HG03135 (cell line): ENCODE measurements around the gene GZMM.

ENCODE experiments used
- ATAC-seq: cut with Tn5 transposase; IDR thresholded peaks from one replicate; pipeline ENCODE4 v1.9.1; 2021; ENCODE audit warnings: mild to moderate bottlenecking, moderate library complexity; ENCODE audit not compliant: unreplicated experiment

GZMM gene

GRCh38 chr19:543910-544608 lies at the start of gene GZMM:
Gene GZMM (plus strand): TSS chr19:544053. CDS start chr19:544072, 19 bp downstream.
- no peak for ATAC-seq

GRCh38 chr19:494171-495080 lies 49.4 kb upstream of the GZMM start:
- no peak for ATAC-seq

DNA sequence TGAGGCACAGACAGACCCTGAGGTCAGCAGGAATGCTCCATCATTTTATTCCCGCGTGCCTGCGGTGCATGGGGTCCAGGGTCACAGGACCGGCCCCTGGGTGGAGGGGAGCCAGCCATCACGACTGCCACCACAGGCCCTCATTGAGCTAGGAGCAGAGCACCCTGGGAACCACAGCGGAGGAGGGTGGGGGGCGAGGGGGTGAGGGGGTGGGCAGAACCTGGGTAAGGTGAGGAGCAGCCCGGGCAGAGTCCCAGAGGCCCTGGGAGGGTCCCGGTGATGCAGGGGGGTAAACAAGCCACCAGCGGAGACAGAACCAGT lies 48.8 kb upstream of the GZMM start:
- ATAC-seq, result no peak

GRCh38 chr19:495402-496111 lies 48.3 kb upstream of the GZMM start:
- ATAC-seq, result no peak

DNA sequence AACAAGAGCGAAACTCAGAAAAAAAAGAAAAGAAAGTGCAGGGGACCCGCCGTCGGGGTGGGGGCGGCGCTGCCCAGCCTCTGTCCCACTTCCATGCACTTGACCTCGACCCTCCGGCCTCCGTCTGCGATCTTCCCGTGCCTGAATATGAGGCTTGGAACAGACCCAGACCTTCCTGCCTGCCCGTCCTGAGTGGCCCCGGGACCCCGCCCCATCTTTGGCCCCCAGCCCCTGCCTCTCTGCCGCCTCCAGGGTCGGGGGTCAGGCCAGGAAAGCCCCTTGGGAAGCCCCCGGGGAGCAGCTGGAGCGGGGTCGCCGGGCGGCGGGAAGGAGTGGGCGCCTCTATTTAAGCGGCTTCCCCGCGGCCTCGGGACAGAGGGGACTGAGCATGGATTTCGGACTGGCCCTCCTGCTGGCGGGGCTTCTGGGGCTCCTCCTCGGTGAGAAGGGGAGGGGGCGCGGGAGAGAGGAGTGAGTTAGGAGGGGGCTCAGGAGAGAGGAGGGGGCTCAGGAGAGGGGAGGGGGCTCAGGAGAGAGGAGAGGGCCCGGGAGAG lies 47.7 kb upstream of the GZMM start, which contains the start of gene MADCAM1:
TSS of gene MADCAM1 (plus strand) at position 375 of the 554 bp plus-strand sequence. CDS start at position 389, 14 bp downstream.
- ATAC-seq, result no peak

GRCh38 chr19:496986-497385 lies 46.9 kb upstream of the GZMM start:
- ATAC-seq, result no peak

DNA sequence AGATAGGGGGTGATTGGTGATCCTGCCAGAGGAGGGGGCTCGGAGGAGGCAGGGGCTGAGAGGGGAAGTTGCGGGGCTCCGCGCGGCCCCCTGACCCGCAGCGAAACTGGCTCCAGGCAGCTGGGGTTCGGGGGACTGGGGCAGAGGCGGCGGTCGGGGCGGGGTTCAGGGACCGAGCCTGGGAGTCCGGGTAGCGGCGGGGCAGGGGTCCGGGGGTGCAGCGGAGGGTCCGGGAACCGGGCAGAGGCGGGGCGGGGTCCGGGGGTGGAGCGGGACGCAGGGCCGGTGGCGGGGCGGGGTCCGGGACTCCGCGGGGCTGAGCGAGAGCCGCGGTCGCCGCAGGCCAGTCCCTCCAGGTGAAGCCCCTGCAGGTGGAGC lies 46.4 kb upstream of the GZMM start:
- no peak for ATAC-seq

DNA sequence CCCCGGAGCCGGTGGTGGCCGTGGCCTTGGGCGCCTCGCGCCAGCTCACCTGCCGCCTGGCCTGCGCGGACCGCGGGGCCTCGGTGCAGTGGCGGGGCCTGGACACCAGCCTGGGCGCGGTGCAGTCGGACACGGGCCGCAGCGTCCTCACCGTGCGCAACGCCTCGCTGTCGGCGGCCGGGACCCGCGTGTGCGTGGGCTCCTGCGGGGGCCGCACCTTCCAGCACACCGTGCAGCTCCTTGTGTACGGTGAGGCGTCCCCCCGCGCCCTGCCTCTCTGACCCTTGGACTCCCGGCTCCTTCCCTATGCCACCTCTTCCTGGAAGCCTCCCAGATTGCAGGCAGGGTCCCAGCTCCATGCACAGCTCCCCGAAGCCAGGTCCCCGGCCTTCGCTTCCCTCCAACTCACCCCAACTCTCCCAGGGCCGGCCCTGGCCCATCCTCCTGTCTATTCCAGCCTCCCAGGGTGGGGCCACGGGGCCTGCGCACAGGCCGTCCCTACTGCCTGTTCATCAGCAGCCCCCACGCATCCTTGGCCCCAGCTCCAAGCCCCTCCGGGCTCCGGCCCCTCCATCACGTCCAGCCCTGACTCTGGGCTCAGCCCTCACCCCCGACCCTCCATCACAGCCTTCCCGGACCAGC lies 45.9 kb upstream of the GZMM start:
- ATAC-seq, result no peak

DNA sequence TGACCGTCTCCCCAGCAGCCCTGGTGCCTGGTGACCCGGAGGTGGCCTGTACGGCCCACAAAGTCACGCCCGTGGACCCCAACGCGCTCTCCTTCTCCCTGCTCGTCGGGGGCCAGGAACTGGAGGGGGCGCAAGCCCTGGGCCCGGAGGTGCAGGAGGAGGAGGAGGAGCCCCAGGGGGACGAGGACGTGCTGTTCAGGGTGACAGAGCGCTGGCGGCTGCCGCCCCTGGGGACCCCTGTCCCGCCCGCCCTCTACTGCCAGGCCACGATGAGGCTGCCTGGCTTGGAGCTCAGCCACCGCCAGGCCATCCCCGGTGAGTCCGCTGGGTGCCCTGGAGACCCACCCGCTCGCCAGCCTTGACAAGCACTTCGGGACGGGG lies 45.4 kb upstream of the GZMM start:
- ATAC-seq, result no peak

GRCh38 chr19:498977-499623 lies 44.8 kb upstream of the GZMM start:
- no peak for ATAC-seq

DNA sequence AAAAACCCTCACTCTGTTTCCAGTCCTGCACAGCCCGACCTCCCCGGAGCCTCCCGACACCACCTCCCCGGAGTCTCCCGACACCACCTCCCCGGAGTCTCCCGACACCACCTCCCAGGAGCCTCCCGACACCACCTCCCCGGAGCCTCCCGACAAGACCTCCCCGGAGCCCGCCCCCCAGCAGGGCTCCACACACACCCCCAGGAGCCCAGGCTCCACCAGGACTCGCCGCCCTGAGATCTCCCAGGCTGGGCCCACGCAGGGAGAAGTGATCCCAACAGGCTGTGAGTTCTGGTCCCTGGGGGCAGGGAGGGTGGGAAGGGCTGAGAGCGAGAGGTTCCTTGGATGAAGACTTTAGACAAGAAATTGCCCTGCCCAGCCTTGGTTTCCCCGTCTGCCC lies 42.2 kb upstream of the GZMM start:
- no peak for ATAC-seq

DNA sequence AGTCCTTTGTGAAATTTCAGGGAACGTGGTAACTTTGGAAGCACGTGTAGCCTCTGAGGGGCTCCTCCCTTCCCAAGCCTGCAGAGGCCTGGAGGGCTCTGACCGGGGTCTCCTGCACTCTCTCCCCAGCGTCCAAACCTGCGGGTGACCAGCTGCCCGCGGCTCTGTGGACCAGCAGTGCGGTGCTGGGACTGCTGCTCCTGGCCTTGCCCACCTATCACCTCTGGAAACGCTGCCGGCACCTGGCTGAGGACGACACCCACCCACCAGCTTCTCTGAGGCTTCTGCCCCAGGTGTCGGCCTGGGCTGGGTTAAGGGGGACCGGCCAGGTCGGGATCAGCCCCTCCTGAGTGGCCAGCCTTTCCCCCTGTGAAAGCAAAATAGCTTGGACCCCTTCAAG lies 39.2 kb upstream of the GZMM start:
- ATAC-seq, result no peak

DNA sequence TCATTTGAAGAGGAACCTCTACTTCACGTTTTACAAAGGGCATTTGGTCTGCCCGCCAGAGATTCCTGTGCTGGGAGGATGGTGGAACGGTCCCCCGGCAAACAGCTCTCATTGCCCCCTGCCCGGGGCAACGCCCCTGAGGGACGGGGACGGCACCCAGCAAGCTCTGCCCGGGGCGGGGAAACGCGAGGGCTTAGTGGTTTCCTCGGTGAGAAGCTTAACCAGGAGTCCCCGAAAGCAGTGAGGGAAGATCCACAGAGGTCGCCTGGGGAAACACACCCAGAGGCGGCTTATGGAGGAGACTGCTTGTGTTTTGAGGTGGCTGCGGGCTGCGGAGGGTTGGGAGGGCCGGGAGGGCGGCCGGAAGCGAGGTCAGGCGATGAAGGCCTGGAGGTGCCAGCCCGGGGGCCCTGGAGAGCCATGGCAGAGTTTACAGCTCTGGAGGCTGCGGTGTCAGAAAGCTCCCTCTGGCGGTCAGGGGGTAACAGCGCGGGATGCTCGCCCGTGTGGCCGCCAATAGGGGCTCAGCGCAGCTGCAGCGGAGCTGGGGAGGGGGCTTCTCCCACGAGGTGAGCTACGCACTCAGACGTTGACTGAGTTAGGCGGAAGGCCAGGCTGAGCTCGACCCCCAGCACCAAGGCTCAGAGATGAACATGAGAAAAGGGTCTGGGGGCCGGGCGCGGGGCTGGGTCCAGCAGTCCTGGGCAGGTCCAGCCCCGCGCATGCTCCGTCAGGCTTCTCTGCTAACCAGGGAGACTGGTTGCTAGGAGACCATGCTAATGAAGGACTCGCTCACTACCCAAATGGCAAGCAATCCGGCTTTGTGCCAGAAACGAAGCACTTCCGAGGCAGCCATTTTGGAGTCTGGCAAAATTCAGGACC lies 37.2 kb upstream of the GZMM start:
- ATAC-seq, result peak; percentile 67

- peak; percentile 46 for ATAC-seq
These were observed 36.3 kb upstream of the GZMM start, which contains the start of gene TPGS1 for GRCh38 chr19:507286-508203. Gene TPGS1 (plus strand): TSS chr19:507497. CDS start chr19:507507, 10 bp downstream.

DNA sequence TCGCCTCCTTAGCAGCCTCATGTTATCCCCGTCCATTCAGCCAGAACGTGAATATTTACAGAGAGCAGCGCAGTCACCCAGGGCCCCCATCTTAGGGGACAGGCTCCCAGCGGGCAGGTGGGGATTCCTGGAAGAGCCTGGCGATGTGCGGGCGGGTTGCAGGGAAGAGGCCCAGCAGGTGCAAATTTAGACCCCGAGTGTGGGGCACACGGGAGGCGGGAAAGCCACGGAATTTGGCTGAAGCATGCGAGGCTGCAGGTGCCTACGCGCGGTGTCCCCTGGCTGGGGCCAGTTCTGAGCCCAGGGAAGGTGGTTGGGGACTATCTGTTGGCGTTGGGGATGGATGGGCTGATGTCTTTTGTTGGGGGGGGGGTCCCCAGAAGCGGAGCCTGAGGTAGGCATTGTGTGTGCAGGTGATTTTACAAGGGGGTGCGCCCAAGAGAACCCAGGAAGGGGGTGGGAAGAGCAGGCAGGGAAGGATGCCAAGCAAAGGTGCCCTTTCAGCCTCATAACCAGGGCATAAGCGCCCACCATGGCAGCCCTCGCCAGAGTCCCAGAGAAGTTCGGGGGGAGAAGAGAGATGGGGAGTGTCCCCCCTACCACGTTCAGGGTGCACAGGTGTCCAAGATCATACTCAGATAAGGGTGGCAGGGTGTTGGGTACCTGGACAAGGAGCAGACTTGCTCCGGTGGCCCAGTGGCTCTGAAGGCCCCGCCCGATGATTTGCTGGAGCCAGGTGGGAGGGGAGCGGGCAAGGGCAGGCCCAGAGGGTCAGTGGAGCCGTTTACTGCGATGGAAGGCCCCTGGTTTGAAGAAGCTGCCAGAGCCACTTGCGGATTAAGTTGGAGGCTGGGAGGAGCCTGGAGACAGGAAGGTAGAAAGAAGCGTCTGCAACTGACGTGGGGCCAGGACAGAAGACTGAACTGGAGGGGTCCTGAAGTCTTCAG lies 35.4 kb upstream of the GZMM start:
- ATAC-seq, result no peak

- ATAC-seq, result peak; percentile 29
These were observed 33.2 kb upstream of the GZMM start for GRCh38 chr19:510606-511100.
